NCI-H345 treated with DMSO at 0.1 percent for 48 hours (cell line): Measurements from ENCODE around the gene LAIR2.
"Not testable (repeated sequence)": the region's sequence is repeated elsewhere in the genome, so short reads cannot be mapped to it uniquely, and the experiment has no call there.

Source experiments
- DNase-seq: peaks from one replicate; lab custom pipeline; 2025; ENCODE audit not compliant: unreplicated experiment; lab: John Stamatoyannopoulos, UW

LAIR2 gene

DNA sequence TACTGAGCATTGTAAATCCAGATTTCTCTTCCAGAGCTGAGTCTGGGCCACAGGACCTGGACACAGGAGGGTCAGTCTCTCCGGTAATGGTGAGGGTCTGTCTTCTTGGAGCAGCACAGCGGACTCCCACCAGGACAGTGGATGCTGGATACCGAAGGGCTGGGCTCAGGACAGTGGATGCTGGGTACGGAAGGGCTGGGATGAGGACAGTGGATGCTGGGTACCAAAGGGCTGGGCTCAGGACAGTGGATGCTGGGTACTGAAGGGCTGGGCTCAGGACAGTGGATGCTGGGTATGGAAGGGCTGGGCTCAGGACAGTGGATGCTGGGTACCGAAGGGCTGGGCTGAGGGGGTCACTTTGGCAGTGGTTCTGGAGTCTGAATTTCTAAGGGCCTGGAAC lies 9.6 kb upstream of the LAIR2 start:
- not testable (repeated sequence) for DNase-seq

DNA sequence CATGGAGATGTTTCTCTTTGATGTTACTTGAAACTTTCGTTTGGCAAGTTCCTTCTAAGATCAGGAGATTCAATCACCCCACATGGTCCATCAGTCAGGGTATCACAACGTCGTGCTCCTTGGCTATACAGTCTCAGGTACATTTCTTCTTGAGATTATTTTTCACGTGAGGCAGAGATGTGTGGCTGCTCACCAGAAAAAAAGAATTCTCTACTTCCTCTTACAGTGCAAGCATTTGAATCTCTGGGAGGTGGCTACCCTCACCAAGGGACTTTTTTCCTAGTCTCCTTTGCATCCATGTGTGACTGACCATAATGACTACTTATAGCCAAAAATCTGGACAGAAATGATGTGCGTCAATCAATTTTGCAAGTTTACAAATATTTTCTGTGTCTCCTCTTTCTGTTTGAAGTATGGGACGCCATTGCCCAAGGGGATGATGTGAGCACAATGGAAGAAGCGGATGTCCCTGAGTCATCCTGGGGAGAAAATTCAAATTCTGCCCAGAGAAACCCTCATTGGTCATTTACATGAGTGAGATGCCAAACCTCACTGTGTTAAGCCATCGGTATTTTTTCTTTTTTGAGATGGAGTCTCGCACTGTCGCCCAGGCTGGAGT lies 8.6 kb upstream of the LAIR2 start:
- DNase-seq, result no peak

DNA sequence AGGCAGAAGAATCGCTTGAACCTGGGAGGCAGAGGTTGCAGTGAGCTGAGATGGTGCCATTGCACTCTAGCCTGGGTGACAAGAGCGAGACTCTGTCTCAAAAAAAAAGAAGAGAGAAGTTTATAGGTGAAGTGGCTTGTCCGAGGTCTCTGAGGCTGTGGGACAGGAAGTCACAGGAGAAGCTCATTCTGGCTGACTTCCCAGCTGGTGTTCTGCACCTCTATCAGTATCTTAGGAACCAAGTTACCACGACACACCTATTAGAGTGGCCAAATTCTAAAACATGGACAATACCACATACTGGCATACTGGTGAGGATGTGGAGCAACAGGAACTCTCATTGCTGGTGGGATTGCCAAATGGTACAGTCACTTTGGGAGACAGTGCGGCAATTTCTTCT lies 7.3 kb upstream of the LAIR2 start:
- DNase-seq, result not testable (repeated sequence)

DNA sequence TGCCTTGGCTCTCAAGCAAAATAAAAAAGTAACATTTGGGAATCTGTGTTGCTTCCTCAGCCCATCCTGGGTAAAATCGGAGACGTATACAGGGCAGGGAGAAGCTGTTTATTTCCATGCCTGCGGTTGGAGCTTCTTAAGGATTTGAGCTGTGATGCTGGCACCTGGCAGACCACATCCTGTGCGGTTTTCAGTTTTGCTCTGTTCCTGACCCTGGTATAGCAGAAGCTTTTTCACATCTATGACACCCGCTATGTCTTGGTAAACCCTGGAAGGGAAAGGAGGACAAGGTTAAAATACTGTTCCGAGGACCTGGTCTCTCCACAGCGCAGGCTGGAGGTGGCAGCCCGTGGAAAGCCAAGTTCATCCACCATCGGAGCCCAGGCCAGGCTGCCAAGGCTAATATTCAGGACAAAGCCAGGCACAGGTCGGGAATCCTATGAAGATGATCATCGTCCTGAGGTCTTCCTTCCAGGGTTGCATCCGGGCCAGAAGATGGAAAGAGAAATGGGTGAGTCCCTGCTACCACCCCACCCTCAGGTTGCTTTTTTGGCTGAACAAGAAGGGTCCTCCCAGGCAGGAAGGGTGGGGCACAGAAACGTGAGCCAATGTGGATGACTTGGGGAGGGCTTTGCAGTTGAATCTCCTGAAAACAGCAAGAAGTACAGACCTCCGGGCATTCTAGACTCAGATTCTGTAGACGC lies 4.7 kb upstream of the LAIR2 start:
- DNase-seq, result not testable (repeated sequence)

DNA sequence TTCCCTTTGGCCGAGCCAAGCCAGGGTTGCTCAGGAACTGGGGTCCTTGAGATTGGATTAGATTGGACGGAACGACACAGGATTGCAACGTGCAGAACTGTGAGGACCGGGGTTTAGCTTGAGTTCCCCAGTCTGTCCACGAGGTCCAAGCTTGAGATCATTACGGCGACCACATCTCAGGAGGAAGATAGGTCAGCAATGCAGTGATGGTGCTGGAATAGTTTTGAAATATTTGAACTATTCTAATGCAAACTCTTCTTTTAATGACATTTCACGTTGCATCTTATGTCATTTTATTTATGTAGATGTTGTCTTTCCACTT lies 4.2 kb upstream of the LAIR2 start:
- not testable (repeated sequence) for DNase-seq

DNA sequence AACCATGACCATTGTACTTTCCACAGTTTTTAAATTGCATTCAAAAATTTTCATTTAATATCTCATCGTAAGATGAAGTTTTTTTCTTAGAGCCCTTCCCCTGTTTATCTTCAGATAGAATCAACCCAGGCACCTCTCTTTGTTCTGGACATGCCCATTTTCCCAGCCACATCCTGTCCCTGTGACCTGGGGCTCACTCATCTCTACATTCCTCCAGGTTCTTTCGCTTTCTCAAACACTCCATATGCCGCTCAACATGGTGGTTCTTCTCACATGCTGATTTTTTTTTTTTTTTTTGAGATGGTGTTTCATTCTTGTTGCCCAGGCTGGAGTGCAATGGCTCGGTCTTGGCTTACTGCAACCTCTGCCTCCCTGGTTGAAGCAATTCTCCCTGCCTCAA lies 2.9 kb downstream of the LAIR2 start:
- DNase-seq, result not testable (repeated sequence)

DNA sequence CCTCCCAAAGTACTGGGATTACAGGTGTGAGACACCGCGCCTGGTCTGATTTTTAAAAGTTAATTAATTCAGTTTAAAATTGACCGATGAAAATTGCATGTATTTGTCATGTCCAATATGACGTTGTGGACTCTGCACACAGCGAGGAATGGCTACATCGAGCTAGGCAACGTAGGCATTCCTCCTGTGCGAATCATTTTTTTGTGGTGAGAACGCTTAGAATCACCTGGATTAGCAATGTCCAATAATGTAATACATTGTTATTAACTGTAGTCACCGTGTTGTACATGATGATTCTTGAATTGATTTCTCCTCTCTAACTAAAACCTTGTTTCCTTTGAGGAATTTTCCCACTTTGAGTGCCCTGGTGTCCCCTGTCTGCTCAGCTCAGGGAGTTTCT lies 3.4 kb downstream of the LAIR2 start:
- DNase-seq, result no peak

DNA sequence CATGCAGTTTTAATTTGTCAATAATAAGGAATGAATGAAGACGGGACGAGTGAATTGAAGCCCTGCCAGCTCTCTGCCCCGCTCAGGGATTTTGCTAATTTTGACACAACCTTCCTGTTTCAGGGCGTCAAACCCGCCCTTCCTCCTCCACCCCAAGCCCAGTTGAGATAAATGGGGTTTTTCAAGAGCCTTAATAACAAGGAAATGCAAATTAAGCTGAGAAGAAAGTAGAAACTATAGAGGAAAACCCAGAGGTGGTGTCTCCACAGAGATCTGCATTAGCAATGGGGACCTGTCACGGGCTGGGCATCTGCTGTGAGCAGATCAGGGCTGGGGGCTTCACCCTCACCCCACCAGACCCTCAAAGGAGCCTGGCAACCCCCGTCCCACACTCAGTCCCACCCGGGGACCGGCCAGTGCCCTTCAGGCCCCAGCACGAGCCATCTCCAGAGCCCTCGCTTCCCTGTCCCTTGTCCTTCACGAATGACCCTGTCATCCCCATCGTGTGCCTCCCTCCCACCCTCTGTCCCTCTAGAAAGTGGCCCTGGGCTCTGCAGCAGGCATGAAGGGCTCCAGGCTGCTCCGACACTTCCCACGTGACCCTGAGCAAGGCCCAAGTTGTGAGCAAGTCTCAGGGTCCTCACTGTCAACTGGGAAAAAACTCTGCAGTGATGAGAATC lies 4.5 kb downstream of the LAIR2 start:
- DNase-seq, result not testable (repeated sequence)

DNA sequence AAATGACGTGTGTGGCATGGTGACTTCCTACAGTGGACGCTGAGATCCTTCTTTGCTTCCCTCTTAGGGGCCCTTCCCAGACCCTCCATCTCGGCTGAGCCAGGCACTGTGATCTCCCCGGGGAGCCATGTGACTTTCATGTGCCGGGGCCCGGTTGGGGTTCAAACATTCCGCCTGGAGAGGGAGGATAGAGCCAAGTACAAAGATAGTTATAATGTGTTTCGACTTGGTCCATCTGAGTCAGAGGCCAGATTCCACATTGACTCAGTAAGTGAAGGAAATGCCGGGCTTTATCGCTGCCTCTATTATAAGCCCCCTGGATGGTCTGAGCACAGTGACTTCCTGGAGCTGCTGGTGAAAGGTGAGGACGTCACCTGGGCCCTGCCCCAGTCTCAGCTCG lies 5.2 kb downstream of the LAIR2 start:
- no peak for DNase-seq

DNA sequence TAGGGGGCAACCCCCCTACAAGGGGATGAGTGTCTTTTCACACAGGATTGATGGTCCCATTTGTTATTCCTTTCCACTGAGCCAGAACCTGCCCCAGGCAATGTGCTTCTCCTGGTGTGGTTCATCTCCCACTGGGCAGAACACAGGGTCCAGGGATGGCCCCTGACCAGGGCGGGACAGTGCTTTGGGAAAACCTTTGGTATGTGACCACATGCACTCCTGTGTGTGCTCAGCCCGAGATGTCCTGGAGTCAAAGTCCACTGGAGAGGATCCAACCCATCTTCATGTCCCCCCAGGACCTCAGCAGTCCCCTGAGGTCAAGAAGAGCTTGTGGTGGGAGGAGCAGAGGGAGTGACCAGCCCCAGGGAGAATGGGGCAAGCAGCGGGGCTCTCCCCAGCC lies 5.9 kb downstream of the LAIR2 start:
- DNase-seq, result not testable (repeated sequence)

DNA sequence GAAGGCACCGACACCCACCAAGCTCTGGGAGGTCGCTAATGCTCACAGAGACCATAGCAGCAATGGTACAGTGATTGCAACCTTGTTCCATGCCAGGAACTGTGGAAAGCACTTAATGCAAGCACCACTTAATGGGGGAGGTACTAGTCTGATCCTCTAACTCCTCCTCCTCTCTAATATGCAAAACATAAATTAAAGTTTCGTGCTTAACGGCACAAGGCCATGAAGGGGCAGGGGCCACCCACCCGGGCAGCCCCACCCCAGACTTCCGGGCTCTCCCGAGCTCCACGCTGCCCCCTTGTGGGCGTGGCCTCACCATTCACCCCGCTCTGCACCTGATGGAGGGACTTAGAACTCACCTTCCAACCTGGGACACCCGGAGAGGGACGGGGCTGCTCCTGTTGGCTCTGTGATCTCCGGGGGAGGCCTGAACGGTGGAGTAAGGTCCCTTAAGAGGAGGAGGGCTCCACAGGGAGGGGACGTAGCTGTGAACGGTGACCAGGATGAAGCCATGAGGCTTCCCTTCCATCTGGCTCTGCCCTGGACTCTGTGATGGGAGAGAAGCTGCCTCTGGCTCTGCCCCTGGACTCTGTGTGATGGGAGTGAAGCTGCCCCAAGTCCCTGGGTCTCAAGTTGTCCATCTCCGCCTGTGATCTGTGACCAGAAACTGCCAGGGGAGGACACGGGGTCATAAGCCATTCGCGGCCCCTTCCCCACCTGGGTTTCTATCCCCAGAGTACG lies 6.7 kb downstream of the LAIR2 start:
- DNase-seq, result not testable (repeated sequence)

DNA sequence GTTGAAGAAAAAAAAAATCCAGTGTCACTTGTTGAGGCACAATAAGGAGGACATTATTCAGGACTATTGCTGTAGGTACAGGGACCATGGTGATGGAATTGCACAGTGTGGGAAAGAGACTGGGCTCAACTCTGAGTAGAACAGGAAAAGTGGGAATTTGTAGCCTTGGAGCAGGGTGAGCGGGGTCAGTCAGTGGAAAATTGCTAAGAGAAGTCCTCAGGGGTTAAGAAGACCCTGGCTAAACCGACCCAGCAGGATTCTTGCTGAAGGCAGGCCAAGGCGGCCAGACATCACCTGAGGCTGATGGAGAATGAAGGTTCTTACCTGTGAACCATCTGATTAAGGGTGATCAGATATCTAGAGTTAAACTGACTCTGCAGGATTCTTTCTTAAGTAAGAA lies 12.5 kb downstream of the LAIR2 start:
- DNase-seq, result no peak

DNA sequence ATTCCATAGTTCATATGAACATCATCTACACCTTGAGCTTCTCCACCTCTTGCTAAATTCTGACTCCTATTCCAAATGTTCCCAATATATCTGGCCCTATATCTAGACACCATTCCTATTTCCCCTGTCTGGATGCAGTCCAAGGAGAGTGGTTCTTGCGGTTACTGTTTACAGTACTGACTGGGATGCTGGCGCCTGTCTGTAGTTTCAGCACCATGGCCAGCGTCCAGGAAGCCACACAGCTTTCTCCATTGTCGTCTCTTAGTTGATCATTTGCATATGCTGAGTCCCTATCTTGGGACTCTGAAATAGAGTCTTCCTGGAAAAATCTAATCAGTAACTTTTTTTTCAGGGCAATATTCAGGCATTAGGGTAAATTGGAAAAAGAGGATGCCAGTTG lies 14.9 kb downstream of the LAIR2 start:
- no peak for DNase-seq

DNA sequence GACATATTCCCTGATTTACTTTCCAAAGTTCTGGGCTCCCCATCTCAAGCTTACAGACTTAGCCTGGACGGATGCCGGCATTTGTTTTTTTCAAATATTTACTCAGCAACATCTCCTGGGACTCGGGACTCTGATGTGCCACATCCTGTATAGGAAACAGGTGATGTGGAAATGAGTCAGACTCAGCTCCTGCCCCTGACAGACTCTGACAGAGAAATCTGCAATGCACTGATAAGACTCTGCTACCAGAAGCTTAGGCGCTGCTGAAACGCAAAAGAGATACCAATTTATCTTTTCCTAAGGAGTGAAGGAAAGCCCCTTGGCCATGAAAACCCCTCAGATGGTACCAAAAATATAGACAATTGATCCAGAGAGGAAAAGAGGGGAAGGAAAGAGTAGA lies 16.2 kb downstream of the LAIR2 start:
- no peak for DNase-seq

DNA sequence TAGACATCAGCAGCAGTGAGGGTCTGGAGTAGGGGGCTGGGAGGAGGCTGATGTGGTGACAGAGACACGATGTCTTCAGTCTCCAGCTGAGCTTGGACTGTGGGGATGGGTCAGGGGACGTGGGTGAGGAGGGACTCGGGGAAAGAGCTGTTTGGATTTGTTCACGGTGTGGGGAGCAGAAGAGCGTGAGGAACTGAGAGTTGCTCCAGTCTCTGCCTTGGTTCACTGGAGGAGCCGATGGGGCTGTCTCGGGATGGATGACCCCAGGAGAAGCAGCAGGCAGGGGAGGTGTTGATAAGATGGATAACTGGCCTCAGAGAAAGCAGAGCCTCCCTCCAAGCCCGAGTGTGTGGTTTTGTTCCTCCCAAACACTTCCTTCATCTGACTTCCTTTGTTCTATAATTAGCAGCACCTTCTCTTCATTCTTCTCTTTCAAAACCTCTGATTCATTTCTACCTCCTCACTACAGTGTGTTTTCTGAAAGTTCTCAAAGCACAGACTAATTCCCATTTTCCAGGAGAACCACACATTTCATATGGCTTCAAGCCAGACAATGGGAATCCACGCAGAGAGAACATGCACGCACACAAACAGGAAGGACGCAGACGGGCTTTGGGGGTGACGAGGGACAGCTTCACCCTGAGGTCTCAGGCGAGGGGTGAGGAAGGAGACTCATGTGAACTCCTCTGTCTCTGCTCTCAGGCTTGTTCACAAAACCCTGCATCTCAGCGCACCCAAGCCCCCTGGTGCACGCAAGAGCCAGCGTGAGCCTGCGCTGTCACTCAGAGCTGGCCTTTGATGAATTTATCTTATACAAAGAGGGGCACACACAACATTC lies 18.6 kb downstream of the LAIR2 start:
- DNase-seq, result no peak

DNA sequence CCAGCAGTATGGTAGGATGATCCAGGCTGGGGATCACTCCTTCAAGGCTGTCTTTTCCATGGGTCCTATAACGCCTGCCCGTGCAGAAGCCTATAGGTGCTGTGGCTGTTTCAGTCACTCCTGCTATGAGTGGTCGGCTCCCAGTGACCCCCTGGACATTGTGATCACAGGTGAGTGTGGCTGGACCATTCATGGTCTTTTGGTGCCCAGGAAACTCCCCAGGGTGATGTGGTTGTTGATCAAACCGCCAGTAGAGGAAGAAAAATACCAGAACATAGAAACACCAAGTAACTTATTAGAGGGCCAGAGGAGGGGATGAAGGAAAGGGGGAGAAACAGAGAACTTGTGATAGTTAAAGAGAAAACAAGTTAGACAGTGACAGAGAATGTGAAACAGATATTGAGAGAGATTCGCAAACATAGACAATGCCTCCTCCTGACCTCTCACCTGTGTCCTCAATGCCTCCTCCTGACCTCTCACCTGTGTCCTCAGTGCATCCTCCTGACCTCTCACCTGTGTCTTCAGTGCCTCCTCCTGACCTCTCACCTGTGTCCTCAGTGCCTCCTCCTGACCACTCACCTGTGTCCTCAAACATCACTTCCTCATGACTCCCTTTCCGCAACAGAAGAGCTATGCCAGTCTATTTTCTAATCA lies 19.4 kb downstream of the LAIR2 start:
- no peak for DNase-seq

DNA sequence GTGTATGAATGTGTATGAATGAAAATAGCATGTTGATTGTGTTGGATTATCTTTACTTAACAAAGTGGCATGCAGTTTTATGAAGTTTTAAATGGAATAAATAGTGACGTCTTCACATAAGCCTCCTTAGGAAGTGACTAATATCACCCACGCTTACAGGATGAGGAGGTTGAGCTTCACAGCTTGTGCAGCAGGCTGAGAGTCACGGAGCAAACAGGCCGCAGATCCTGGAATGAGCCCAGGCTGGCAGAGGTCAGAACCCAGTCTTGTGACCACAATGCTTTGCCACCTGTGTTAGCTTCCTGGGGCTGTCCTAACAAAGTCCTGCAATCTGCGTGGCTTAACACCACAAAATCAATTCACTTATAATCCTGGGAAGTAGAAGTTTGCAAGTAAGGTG lies 20.8 kb downstream of the LAIR2 start:
- DNase-seq, result no peak

DNA sequence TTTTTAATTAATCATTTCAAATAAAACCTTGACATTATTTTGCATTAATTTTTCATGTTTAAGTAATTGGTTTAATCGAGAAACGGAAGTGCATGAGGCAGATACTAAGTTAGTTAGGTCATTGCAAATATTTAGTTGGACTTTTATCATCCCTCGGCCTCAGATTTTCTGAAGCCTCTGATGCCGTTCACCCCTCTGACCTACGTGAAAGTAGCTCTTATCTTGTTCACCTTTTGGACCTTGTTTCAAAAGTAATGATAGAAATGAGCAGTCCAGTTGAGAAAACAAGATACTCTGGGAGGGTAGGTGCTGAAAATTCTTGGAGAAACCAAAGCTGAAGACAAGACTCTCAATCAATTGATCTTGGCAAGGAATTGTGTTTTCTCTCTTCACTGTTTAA lies 23.0 kb downstream of the LAIR2 start:
- DNase-seq, result no peak

DNA sequence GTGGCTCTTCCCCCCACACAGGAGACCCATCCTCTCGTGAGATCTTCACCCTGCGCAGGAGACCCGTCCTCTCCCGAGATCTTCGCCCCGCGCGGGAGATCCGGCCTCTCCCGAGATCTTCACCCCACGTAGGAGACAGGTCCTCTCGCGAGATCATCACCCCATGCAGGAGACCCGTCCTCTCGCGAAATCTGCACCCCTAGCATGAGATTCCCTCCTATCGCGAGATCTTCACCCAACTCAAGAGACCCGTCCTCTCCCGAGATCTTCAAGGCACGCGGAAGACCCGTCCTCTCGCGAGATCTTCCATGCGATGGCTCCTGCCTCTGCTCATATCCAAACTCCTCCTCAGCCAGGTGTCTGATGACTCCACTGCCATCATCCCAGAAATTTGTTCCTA lies 24.3 kb downstream of the LAIR2 start:
- no peak for DNase-seq

DNA sequence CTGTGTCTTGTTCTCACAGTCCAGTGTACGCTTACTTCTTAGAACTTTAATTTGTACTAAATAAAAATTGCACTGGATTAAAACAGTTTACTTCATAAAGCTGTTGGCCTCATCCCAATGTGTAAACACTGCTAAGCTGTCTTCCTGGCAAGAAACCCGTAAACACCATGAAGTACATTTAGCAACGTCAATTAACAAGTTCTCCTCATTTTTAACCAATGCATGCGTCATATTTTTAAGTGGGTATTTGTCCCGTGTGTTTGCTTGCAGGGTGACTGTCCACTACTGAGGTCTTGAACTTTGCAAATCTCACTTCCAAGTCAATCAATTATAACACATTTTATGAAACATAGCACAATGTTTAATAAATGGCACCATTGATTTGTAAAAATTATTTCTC lies 28.2 kb downstream of the LAIR2 start:
- no peak for DNase-seq

DNA sequence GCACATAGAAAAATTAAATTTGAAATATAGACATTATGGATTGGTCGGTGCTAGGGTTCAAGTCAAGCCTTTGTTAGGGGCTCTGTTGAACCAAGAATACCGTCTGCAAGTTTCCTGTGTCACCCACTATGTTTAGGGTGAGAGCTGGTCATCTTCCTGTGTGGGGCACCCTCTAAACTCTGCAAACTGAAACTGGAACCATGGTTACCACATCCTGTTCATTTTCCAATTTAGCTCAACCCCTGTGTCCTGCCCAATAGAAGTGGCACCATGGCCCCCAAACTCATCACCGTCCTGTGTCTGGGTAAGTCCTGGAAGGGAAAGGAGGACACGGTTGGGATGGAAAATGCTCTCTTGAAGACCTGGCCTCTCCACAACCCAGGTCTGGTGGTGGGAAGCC lies 29.9 kb downstream of the LAIR2 start:
- no peak for DNase-seq
